ENCODE measurements around the gene DCHS2.

DNA sequence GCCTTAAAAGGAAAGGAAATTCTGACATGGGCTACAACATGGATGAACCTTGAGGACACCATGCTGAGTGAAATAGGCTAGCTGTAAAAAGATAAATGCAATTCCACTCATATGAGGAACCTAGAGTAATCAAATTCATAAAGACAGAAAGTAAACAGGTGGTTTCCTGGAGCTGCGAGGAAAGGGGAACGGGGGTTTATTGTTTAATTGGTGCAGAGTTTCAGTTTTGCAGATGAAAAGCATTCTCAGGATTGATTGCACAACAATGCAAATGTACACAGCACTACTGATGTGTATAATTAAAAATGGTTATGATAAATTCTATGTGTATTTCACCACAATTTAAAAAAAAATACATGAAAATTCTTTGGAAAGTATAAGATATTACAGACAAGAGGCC, 34.6 kb upstream of the DCHS2 start:
- no peak for TF ChIP-seq POLR2A (IDR thresholded peaks at IDR 0.05)
- TF ChIP-seq, protein P1, sequence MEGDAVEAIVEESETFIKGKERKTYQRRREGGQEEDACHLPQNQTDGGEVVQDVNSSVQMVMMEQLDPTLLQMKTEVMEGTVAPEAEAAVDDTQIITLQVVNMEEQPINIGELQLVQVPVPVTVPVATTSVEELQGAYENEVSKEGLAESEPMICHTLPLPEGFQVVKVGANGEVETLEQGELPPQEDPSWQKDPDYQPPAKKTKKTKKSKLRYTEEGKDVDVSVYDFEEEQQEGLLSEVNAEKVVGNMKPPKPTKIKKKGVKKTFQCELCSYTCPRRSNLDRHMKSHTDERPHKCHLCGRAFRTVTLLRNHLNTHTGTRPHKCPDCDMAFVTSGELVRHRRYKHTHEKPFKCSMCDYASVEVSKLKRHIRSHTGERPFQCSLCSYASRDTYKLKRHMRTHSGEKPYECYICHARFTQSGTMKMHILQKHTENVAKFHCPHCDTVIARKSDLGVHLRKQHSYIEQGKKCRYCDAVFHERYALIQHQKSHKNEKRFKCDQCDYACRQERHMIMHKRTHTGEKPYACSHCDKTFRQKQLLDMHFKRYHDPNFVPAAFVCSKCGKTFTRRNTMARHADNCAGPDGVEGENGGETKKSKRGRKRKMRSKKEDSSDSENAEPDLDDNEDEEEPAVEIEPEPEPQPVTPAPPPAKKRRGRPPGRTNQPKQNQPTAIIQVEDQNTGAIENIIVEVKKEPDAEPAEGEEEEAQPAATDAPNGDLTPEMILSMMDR (IDR thresholded peaks at IDR 0.05) = no peak
